Muscle of back (tissue), 11 donors: ENCODE results near the gene UAP1L1. TPM values are rescaled to one million over a fixed set of nuclear protein-coding genes. Genes with fewer than 3 reads are reported as not detected.

Source experiments
- DNase-seq, 3 donors: peaks; one replicate each; pipeline versions ENCODE4 v3.0.0 to v3.0.0-alpha.2; 2013
- polyA plus RNA-seq, 10 donors: library from polyadenylated mRNA; unstranded; fragments of 120-200 nt; gene quantifications; one replicate each; pipeline ENCODE4 v1.2.1, GENCODE V29; 2013; ENCODE audit not compliant: insufficient read length in 10 of 10

UAP1L1 gene
- polyA plus RNA-seq, 10 donors = 1.5 to 3.0 (median 2.0) TPM

- DNase-seq = no peak
Observed at GRCh38 chr9:137074657-137075274, 2.6 kb upstream of the UAP1L1 start.

- DNase-seq = no peak
Observed at GRCh38 chr9:137075275-137075775, 2.0 kb upstream of the UAP1L1 start.

- no peak for DNase-seq
Observed at GRCh38 chr9:137076636-137077009, 694 bp upstream of the UAP1L1 start.

GRCh38 chr9:137077758-137078693 lies 709 bp downstream of the UAP1L1 start:
- peak in 1 of 3 donors; percentile 40 for DNase-seq

- DNase-seq = no peak
Observed at GRCh38 chr9:137078701-137079400, 1.5 kb downstream of the UAP1L1 start.

- DNase-seq = no peak
Observed at GRCh38 chr9:137079401-137079787, 2.1 kb downstream of the UAP1L1 start.

GRCh38 chr9:137080260-137081122 lies 3.2 kb downstream of the UAP1L1 start:
- DNase-seq = no peak

- DNase-seq = no peak
Observed at GRCh38 chr9:137082222-137082924, 5.1 kb downstream of the UAP1L1 start.

GRCh38 chr9:137082925-137083290 lies 5.6 kb downstream of the UAP1L1 start:
- DNase-seq = no peak

GRCh38 chr9:137083394-137084004 lies 6.2 kb downstream of the UAP1L1 start:
- DNase-seq = peak in 2 of 3 donors; percentile 39 to 88

GRCh38 chr9:137084526-137084925 lies 7.2 kb downstream of the UAP1L1 start:
- no peak for DNase-seq

GRCh38 chr9:137085920-137086530 lies 8.7 kb downstream of the UAP1L1 start:
- peak in 1 of 3 donors; percentile 71 for DNase-seq

- peak; percentile 99 for DNase-seq
Observed at GRCh38 chr9:137086531-137087408, 9.5 kb downstream of the UAP1L1 start, which contains the start of gene MAN1B1. TSS of gene MAN1B1 (plus strand) at chr9:137086985. CDS start at chr9:137087000, 15 bp downstream.

- DNase-seq = no peak
Observed at GRCh38 chr9:137087409-137087925, 10.2 kb downstream of the UAP1L1 start.

GRCh38 chr9:137088121-137088520 lies 10.8 kb downstream of the UAP1L1 start:
- no peak for DNase-seq

- DNase-seq = no peak
Observed at GRCh38 chr9:137089232-137089947, 12.1 kb downstream of the UAP1L1 start.

- DNase-seq = no peak
Observed at GRCh38 chr9:137095664-137096517, 18.6 kb downstream of the UAP1L1 start.
